ENCODE results near the gene GCLC. TPM values are rescaled to one million over a fixed set of nuclear protein-coding genes. Genes with fewer than 3 reads are reported as not detected.
A peak's percentile ranks its signal among the peaks of the same experiment; 100 is the strongest.

Gene GCLC
- total RNA-seq, 1 experiment from 2014 or later = 47.1 TPM

DNA sequence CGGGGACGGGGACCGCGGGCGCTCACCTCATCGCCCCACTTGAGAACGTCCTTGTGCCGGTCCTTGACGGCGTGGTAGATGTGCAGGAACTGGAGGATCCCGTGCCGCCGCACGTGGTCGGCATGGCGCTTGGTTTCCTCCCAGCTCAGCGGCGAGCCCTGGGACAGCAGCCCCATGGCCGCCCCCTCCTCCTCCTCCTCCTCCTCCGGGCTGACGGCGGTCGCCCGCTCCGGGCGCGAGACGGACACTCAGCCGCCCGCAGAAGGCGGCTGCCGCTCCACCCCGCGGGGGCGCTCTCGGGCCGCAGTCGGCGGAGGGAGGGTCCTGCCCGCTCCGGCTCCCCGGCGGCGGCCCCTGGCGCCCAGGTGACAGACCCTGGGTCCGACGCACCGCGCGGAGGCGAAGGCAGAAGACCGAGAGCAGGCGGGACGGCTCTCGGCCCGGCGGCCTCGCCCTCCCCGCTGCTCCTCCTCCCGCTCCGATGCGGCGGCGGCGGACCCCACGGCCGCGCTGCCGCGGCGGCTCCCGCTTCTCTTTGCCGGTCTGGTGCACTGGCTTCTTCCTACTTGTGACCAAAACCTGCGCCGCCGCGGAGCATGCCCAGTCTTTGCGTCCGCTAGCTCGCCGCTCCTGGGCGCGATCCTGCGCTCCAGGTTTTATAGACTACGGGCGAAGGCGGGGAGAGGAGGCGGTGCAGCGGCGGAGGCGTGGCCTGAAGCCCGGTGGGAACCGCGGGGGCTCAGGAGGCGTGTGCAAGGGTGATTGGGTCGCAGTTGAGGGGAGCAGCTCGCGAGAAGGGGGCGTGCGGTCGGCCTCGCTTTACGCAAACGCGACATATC, at the start of gene GCLC (continued):
- TF ChIP-seq, protein P1, sequence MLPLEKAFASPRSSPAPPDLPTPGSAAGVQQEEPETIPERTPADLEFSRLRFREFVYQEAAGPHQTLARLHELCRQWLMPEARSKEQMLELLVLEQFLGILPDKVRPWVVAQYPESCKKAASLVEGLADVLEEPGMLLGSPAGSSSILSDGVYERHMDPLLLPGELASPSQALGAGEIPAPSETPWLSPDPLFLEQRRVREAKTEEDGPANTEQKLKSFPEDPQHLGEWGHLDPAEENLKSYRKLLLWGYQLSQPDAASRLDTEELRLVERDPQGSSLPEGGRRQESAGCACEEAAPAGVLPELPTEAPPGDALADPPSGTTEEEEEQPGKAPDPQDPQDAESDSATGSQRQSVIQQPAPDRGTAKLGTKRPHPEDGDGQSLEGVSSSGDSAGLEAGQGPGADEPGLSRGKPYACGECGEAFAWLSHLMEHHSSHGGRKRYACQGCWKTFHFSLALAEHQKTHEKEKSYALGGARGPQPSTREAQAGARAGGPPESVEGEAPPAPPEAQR (CRISPR knock-in tag; IDR thresholded peaks at IDR 0.05) = no peak
- TF ChIP-seq, protein P2, sequence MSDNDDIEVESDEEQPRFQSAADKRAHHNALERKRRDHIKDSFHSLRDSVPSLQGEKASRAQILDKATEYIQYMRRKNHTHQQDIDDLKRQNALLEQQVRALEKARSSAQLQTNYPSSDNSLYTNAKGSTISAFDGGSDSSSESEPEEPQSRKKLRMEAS (CRISPR knock-in tag; IDR thresholded peaks at IDR 0.05) = peak; percentile 80; the same call in 1 of the 2 replicates
- TF ChIP-seq ELF4 (CRISPR knock-in tag; IDR thresholded peaks at IDR 0.05; ENCODE audit: low read depth) (peak; percentile 71; the same call in 1 of the 2 replicates), ATF1 (CRISPR knock-in tag; IDR thresholded peaks at IDR 0.05) (peak; percentile 92), NR3C1 (CRISPR knock-in tag; conservative IDR thresholded peaks at IDR 0.05; ENCODE audit: low read depth) (0 out of 2 replicates have a peak, but pooled peaks have one; percentile 81), CBFB (CRISPR knock-in tag; IDR thresholded peaks at IDR 0.05; ENCODE audit: low read depth) (peak; percentile 90; the same call in 1 of the 2 replicates), FOXP1 (CRISPR knock-in tag; IDR thresholded peaks at IDR 0.05; ENCODE audit: borderline replicate concordance) (peak; percentile 75; the same call in 1 of the 2 replicates), NFE2L1 (CRISPR knock-in tag; IDR thresholded peaks at IDR 0.05) (peak; percentile 80; the same call in 1 of the 2 replicates), NR2C2 (CRISPR knock-in tag; IDR thresholded peaks at IDR 0.05) (no peak), ZBTB21 (CRISPR knock-in tag; IDR thresholded peaks at IDR 0.05; ENCODE audit: borderline replicate concordance) (peak; percentile 93), SMAD3 (CRISPR knock-in tag; IDR thresholded peaks at IDR 0.05; ENCODE audit: borderline replicate concordance) (peak; percentile 85; the same call in 1 of the 2 replicates), ZNF317 (CRISPR knock-in tag; IDR thresholded peaks at IDR 0.05; ENCODE audit: borderline replicate concordance, low read depth) (peak; percentile 32; the same call in 1 of the 2 replicates), GABPB1 (CRISPR knock-in tag; IDR thresholded peaks at IDR 0.05) (peak; percentile 86), ESRRA (CRISPR knock-in tag; IDR thresholded peaks at IDR 0.05; ENCODE audit: borderline replicate concordance) (no peak), CREM (CRISPR knock-in tag; IDR thresholded peaks at IDR 0.05) (peak; percentile 63; the same call in 1 of the 2 replicates)
- TF ChIP-seq, protein P3, sequence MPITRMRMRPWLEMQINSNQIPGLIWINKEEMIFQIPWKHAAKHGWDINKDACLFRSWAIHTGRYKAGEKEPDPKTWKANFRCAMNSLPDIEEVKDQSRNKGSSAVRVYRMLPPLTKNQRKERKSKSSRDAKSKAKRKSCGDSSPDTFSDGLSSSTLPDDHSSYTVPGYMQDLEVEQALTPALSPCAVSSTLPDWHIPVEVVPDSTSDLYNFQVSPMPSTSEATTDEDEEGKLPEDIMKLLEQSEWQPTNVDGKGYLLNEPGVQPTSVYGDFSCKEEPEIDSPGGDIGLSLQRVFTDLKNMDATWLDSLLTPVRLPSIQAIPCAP (CRISPR knock-in tag; IDR thresholded peaks at IDR 0.05) = no peak
- TF ChIP-seq, protein P4, sequence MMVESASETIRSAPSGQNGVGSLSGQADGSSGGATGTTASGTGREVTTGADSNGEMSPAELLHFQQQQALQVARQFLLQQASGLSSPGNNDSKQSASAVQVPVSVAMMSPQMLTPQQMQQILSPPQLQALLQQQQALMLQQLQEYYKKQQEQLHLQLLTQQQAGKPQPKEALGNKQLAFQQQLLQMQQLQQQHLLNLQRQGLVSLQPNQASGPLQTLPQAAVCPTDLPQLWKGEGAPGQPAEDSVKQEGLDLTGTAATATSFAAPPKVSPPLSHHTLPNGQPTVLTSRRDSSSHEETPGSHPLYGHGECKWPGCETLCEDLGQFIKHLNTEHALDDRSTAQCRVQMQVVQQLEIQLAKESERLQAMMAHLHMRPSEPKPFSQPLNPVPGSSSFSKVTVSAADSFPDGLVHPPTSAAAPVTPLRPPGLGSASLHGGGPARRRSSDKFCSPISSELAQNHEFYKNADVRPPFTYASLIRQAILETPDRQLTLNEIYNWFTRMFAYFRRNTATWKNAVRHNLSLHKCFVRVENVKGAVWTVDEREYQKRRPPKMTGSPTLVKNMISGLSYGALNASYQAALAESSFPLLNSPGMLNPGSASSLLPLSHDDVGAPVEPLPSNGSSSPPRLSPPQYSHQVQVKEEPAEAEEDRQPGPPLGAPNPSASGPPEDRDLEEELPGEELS (CRISPR knock-in tag; IDR thresholded peaks at IDR 0.05) = peak; percentile 60
- TF ChIP-seq, protein P5, sequence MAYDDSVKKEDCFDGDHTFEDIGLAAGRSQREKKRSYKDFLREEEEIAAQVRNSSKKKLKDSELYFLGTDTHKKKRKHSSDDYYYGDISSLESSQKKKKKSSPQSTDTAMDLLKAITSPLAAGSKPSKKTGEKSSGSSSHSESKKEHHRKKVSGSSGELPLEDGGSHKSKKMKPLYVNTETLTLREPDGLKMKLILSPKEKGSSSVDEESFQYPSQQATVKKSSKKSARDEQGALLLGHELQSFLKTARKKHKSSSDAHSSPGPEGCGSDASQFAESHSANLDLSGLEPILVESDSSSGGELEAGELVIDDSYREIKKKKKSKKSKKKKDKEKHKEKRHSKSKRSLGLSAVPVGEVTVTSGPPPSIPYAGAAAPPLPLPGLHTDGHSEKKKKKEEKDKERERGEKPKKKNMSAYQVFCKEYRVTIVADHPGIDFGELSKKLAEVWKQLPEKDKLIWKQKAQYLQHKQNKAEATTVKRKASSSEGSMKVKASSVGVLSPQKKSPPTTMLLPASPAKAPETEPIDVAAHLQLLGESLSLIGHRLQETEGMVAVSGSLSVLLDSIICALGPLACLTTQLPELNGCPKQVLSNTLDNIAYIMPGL (CRISPR knock-in tag; IDR thresholded peaks at IDR 0.05) = peak; percentile 99
- TF ChIP-seq, protein P6, sequence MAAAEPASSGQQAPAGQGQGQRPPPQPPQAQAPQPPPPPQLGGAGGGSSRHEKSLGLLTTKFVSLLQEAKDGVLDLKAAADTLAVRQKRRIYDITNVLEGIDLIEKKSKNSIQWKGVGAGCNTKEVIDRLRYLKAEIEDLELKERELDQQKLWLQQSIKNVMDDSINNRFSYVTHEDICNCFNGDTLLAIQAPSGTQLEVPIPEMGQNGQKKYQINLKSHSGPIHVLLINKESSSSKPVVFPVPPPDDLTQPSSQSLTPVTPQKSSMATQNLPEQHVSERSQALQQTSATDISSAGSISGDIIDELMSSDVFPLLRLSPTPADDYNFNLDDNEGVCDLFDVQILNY (CRISPR knock-in tag; IDR thresholded peaks at IDR 0.05) = peak; percentile 81; the same call in 1 of the 2 replicates
- TF ChIP-seq, protein P7, sequence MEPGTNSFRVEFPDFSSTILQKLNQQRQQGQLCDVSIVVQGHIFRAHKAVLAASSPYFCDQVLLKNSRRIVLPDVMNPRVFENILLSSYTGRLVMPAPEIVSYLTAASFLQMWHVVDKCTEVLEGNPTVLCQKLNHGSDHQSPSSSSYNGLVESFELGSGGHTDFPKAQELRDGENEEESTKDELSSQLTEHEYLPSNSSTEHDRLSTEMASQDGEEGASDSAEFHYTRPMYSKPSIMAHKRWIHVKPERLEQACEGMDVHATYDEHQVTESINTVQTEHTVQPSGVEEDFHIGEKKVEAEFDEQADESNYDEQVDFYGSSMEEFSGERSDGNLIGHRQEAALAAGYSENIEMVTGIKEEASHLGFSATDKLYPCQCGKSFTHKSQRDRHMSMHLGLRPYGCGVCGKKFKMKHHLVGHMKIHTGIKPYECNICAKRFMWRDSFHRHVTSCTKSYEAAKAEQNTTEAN (CRISPR knock-in tag; IDR thresholded peaks at IDR 0.05) = no peak; the same call in 1 of the 2 replicates
- TF ChIP-seq, protein P8, sequence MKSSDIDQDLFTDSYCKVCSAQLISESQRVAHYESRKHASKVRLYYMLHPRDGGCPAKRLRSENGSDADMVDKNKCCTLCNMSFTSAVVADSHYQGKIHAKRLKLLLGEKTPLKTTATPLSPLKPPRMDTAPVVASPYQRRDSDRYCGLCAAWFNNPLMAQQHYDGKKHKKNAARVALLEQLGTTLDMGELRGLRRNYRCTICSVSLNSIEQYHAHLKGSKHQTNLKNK (CRISPR knock-in tag; IDR thresholded peaks at IDR 0.05) = no peak
- TF ChIP-seq, protein P9, sequence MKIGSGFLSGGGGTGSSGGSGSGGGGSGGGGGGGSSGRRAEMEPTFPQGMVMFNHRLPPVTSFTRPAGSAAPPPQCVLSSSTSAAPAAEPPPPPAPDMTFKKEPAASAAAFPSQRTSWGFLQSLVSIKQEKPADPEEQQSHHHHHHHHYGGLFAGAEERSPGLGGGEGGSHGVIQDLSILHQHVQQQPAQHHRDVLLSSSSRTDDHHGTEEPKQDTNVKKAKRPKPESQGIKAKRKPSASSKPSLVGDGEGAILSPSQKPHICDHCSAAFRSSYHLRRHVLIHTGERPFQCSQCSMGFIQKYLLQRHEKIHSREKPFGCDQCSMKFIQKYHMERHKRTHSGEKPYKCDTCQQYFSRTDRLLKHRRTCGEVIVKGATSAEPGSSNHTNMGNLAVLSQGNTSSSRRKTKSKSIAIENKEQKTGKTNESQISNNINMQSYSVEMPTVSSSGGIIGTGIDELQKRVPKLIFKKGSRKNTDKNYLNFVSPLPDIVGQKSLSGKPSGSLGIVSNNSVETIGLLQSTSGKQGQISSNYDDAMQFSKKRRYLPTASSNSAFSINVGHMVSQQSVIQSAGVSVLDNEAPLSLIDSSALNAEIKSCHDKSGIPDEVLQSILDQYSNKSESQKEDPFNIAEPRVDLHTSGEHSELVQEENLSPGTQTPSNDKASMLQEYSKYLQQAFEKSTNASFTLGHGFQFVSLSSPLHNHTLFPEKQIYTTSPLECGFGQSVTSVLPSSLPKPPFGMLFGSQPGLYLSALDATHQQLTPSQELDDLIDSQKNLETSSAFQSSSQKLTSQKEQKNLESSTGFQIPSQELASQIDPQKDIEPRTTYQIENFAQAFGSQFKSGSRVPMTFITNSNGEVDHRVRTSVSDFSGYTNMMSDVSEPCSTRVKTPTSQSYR (CRISPR knock-in tag; IDR thresholded peaks at IDR 0.05) = 0 out of 2 replicates have a peak, but pooled peaks have one; percentile 13
- TF ChIP-seq, protein P10, sequence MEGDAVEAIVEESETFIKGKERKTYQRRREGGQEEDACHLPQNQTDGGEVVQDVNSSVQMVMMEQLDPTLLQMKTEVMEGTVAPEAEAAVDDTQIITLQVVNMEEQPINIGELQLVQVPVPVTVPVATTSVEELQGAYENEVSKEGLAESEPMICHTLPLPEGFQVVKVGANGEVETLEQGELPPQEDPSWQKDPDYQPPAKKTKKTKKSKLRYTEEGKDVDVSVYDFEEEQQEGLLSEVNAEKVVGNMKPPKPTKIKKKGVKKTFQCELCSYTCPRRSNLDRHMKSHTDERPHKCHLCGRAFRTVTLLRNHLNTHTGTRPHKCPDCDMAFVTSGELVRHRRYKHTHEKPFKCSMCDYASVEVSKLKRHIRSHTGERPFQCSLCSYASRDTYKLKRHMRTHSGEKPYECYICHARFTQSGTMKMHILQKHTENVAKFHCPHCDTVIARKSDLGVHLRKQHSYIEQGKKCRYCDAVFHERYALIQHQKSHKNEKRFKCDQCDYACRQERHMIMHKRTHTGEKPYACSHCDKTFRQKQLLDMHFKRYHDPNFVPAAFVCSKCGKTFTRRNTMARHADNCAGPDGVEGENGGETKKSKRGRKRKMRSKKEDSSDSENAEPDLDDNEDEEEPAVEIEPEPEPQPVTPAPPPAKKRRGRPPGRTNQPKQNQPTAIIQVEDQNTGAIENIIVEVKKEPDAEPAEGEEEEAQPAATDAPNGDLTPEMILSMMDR (IDR thresholded peaks at IDR 0.05) = peak; percentile 72

All from WTC11 (cell line).